HG03196 (cell line): ENCODE results near the gene MICAL3.
"Not testable (repeated sequence)": the region's sequence is repeated elsewhere in the genome, so short reads cannot be mapped to it uniquely, and the experiment has no call there.

Source experiments
- ATAC-seq: cut with Tn5 transposase; IDR thresholded peaks from one replicate; pipeline ENCODE4 v1.9.1; 2021; ENCODE audit not compliant: unreplicated experiment

Gene MICAL3

DNA sequence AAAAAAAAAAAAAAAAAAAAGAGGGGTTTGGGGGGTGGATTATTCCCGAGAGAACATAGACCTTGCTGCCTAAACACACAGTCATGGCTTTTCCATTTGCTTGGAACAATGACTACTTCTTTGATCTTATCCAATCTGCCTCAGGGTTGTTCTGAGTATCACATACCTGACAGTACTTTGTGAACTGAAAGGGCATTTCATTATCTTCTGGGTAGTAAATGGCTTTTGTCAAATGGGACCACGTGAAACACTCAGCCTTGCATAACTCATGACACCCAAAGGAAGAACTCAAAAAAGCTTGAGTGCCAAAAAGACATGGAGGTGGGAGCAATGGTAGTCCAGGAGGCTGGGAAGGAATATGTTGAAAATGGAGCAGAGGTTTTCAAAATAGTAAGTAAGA lies 126.9 kb downstream of the MICAL3 start:
- ATAC-seq, result no peak

DNA sequence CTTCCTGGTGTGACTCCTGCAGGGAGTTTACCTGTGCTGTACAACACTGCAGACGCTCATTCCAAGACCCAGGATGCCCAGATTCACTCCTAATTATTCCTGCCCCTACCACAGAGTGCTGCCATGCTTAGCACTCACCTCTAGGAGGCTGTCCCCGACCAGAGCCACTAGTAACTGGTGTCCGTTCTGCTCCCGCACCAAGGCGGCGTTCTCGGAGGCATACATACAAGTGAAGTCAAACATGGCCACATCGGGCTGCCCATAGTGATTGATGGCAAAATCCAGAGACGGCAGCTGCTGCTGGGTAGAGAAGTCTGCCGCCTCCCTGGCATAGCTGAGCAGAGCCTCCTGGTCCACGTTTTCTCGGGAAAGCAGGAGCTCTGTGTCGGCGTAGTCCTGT lies 127.8 kb downstream of the MICAL3 start:
- no peak for ATAC-seq

DNA sequence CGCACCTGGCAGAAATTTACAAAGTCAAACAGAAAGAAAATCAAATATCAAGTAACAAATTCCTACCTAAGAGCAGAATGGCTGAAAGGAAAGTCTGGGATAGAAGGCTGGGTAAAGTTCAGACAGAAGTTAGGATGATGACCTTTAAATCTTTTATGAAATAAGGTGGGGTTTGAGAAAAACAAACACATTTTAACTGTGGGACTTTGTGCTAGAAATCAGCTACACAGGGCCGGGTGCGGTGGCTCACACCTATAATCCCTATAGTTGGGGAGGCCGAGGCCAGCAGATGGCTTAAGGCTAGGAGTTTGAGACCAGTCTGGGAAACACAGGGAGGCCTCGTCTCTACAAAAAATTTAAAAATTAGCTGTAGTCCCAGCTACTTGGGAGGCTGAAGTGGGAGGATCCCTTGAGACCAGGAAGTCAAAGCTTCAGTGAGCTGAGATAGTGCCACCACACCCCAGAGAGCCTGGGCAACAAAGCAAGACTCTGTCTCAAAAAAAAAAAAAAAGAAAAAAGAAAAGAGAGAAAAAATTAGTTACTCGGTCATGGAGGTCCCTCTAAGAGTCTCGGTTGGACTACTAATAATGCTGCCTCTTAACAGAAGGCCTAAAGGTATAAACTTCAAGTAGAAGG lies 130.3 kb downstream of the MICAL3 start:
- ATAC-seq, result no peak

DNA sequence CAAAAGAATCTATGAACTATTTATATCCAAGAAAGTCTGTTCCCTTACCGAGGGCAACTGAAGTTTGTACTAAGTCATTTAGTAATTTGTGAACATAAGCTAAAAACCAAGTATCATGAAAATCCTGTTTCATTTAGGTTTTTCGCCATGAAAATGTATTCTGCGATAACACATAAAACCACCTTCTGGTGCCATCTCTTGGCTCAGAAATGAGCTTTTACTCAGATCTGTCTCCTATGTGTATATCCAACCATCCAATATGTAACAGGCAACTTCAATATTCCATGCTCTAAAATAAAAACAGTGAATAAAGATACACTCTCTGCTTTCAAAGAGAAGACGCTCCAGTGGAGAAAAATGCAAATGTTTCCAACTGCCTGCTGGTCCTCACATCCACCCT lies 132.0 kb downstream of the MICAL3 start:
- ATAC-seq, result no peak

DNA sequence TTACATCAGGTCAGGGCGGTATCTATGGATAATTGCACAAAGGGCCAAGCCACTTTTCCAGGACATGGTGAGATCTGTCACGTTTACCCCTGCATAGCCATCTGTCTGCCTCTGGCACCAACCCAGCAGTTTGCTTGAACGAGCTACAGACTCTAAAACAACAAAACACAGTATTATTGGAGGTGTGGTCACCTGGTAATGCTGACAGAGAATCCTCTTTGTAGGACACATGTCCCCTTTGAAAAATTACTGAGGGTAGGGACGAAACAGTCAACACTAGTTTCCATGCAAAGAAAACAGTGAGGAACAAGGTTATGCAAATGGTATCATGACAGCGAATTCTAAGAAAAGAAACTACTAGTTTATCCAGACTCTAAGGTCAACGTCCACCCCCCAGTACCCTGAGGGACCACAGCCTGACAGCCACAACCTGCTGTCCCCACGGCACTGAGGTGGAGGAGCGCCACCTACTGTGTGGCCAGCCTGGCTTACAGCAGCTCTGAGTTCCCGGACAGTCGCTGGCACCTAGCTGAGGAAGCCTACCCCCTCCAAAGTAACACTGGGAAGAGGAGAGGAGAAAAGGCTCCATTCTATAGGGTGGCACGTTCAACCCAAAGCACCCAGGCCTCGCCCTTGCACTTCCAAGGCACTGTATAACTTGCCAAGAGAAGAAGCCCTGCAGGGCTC lies 132.7 kb downstream of the MICAL3 start:
- no peak for ATAC-seq

DNA sequence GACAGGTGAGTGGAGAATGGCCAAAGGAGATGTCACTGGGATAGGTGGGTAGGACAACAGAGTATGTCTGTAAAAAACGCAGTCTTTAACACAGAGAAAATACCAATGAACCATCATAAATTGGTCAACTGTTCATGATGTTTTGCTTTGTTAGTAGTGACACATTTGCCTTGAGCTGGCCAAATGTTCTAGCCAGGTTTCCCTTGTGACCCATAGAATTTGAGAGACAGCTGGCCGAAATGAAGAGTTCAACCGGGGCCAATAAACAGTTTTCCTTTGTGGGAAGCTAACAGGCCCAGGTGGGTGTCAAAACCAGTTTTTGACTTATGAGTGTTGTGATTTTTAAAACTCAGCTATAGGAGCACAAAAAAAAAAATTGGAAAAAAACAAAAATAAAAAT lies 133.5 kb downstream of the MICAL3 start:
- ATAC-seq, result no peak

DNA sequence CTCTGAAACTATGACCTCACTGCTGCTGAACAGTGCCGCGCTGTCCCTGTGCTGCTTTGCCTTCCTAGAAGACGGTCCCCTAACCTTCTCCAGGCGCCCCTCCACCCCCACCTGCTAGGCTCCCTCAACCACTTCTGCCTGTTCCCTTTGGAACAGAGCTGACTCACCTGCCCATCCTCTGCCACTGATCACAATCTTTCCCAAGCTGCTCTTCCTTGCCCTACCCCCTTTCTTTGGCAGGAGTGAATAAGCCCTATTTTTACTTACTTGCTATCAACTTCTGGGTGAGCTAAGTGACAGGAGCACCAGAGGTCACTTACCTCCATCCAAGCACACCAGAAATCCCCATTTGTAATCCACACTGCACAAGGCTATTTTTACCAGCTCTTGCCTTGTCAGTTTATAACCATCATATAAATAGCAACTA lies 134.1 kb downstream of the MICAL3 start:
- no peak for ATAC-seq

DNA sequence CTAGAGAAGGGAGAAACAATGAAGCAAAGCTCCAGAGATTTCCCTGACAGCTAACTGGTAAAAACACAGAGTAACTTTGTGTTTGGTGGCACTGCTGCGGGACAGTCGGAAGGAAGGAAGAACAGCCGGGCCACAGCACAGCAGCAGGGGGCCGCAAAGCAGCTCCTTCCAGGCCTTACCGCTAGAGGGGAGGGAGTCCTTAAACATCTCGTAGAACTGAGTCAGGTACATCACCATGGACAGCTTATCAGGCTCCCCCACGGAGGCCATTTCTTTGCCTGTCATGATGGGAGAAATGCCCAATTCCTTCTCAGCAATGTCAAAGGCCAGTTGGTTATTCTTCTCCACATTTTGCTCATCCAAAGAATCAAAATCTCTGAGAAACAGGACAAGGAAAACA lies 135.5 kb downstream of the MICAL3 start:
- ATAC-seq, result no peak

DNA sequence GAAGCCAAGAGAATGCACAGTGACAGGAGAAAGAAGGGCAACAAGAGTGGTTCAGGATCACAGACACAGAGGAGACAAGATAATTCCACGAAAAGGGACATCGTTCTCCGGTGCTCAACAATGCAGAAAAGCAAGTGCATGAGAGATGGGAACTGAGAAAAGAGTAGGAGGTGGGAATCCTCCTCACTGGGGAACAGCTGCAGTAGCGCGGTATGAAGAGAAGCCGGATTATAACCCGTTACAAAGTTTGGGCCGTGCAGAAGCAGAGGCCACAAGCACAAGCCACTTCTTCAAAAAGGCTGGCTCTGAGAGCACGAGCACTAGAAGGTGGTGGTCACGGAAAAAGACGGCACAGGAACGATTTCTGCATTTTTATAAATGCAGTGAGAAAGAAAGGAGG lies 135.9 kb downstream of the MICAL3 start:
- ATAC-seq, result no peak

DNA sequence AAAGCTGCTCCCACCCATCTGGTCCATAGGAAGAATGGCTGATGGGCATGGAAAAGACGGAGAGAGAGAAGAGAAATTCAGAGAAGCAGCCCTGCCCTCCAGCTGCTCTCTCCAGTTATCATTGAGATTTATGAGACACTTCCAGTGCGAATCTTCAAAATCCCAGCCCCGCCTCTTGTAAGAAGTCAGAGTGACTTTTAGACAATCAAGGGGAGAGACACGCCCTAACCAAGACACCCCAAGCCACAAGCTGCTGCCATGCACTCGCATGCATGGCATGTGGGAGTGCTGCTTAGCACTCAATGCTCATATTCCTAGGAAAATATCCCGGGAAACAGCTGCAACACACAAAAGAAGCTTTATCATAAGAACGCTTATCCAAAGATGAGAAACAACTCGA lies 139.5 kb downstream of the MICAL3 start:
- ATAC-seq, result no peak

DNA sequence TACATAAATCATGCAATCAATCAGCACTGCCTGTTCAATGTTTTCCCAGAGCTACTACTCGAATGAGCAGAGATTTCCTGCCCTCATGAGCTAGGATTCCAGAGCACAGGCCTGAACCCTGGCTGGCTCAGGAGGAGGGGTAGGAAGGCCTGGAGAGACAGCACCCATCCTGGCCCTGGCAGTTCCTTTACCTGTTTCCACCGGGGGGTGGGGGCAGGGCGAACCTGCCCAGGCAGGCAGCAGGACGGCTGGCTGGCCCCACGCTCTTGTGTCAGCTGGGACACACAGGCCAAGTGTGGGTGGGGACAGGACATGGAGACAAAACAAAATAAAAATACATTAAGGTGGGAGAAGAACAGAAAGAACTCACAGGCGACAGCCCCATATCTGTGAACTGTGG lies 140.3 kb downstream of the MICAL3 start:
- ATAC-seq, result no peak

DNA sequence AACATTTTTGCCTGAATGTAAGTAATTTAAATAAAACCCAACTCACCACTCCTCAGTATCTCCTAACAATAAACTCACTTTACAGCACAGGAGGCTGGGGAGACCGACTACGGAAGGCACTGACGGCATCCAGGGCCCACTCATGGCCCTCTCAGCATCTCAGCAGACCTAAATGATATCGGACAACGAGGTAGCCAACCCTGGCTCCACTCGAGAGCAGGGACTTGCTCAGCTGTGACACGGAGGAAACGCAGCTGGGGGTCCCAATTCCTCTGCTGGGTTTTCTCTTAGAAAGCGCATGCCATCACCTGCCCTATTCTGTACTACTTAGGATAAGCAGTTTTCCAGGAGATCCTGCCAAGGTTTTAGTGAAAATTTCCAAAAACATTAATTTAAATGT lies 141.0 kb downstream of the MICAL3 start:
- ATAC-seq, result no peak

DNA sequence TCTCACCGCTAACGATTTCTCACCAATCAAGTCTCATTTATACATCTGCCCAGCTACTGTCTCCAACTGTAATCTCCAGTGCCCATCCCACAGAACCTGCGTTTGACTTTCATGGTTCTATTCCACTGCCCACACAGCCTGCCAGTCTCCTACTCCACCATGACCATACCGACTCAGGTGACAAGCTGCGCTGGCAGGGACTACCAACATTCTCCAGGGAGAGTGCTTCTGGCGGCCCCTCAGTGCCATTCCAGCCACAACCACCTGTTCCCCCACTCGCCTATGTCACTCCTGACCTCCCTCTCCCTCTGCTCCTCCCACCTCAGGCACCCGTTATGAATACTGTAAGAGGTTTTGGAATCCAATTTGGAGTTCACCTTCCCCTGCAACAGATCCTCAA lies 141.6 kb downstream of the MICAL3 start:
- no peak for ATAC-seq

DNA sequence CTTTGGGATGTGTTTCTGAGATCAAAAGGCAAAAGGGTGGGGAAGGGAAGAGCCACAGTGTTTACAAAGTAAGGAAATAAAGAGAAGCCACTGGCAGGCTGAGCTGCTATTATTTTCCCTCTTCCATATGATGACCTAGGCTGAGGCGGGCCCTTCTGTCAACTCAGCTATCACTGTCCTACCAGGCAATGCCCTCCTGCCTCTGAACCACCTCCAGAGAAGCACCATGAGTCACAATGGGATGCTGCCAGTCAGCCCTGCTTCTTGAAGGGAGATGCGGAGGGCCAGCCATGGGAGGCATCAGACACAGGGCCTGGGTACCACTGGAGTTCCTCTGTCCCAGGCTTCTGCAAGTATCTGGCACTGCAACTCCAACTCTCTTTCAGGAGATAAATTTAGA lies 142.2 kb downstream of the MICAL3 start:
- ATAC-seq, result no peak

DNA sequence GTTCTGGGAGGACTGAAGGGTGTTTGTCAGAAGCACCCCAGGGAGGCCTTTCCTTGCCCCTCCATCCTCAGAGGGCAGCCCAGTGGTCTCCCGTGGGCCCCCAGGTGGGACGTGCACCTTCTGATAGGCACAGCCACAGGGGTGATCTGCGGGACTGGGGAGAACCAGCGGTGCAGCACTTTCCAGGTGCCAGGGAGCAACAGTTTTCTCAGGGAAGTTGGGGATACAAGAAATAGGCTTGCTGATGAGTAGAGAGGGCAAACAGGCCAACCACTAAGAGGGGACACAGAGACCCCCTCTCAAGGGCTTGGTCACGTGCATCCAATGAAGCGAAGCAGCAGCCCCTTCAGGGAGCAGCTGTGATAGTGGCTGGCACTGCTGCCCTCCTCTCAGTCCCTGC lies 143.0 kb downstream of the MICAL3 start:
- ATAC-seq, result no peak

DNA sequence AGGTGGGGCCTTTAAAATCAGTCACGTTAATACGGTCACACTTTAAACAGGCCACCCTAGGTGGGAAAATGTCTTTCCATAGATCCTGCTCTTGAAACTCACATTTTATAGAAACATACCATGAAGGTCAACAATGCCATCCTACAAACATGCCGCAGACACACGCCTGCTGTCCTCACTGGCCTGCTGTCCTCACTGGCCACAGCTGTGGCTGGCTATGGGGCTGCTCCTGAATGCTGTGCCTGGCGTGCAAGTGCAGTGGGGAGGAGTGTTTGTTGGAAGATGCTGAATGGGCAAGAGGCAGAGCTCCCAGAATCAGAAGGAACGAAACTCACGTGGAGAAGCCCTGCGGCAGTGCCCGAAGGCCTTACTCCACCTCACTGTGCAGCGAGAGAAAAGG lies 143.9 kb downstream of the MICAL3 start:
- no peak for ATAC-seq

DNA sequence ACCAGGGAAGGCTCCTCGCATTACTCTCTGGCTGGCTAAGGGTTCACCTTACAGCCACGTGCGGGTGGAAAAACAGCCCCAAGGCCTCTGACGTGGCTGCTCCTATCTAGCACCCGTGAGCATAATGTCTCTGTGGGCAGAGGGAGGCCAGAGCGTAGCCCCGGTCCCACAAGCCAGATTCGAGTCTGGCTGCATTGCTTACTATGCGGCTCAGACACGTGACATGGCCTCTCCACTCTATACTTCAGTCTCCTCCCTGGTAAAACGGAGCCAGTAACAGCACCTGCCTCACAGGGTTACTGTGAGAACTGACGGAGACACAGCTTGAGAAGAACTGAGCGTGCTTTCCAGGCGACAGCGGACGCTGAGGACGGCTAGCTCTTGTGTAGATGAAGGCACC lies 144.3 kb downstream of the MICAL3 start:
- no peak for ATAC-seq

DNA sequence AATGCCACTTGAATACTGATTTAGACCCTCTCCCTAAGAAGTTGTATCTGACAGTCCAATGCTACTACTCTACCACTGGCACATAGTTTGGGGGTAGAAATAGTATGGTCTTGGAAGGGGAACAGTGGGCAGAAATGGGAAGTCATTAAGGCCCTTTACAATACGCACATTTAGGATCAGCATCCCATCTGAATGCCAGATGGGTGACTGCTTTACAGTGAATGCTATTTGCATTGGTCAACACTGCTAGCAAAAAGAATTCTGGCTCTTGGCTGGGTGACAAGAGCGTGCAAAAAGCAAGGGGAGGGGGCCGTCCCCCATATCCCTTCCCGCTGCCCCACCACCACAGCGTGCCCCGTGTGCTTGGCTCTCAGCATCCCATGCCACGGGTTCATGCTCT lies 145.4 kb downstream of the MICAL3 start:
- ATAC-seq, result no peak

DNA sequence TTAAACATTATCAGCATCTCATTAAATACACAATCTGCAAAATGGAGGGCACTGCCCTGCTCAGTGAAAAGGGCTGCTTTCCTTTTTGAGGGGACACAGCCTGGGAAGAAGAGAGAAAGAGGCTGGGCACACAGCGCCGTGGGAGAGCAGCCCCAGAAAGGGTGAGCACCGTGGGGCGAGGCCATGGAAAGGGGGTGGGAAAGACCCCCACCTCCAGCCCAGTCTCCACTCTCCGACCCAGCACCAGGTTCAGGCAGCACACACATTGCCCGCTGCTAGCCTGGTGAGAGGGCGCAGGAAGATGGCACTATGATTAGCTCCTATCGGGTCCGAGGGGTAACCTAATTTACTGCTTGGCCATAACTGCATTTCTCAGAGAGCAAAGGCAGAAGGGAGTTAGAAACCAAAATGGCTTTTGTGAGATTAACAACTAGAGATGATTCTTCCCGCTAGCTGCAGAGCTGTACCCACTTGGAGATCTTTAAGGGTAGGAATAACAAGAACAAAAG lies 146.1 kb downstream of the MICAL3 start:
- ATAC-seq, result no peak

DNA sequence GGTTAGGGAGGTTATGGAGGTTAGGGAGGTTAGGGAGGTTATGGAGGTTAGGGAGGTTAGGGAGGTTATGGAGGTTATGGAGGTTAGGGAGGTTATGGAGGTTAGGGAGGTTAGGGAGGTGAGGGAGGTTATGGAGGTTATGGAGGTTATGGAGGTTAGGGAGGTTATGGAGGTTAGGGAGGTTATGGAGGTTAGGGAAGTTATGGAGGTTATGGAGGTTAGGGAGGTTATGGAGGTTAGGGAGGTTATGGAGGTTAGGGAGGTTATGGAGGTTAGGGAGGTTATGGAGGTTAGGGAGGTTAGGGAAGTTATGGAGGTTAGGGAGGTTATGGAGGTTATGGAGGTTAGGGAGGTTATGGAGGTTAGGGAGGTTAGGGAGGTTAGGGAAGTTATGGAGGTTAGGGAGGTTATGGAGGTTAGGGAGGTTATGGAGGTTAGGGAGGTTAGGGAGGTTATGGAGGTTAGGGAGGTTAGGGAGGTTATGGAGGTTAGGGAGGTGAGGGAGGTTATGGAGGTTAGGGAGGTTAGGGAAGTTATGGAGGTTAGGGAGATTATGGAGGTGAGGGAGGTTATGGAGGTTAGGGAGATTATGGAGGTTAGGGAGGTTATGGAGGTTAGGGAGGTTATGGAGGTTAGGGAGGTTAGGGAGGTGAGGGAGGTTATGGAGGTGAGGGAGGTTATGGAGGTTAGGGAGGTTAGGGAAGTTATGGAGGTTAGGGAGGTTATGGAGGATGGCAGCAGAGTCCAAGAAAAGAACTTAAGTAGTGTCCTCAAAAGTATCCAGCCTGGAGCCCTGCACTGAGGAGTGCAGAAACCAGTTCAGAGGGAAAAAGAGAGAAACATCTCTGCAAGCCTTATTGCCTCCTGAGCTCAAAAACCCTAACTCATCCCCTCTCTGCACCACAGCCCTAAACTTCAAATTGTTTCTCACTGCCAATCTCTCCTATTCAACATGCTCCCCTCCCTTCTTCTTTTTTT lies 147.2 kb downstream of the MICAL3 start:
- not testable (repeated sequence) for ATAC-seq

DNA sequence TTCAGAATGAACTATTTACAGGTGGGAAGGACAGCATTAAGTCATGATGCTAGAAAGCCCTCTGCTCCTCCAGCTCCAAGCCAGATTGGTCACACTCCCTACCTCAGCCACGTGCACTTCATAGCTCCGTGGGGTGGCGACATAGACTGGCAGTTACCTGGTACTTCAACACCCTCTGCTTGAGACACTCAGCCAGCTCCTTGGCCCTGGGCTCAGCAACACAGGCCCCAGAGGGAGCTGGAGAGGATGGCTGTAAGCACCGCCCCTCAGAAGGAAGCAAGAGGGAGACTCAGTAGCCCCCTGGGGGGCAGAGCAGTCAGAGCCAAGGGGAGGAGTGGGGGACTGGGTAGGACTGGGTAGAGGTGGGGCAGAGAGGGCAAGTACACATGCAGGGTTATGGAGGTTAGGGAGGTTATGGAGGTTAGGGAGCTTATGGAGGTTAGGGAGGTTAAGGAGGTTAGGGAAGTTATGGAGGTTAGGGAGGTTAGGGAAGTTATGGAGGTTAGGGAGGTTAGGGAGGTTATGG lies 148.0 kb downstream of the MICAL3 start:
- no peak for ATAC-seq
